H1 (cell line): ENCODE measurements around the gene SBNO2. TPM values are rescaled to one million over a fixed set of nuclear protein-coding genes. Genes with fewer than 3 reads are reported as not detected.

Experiments used
- ASH2L ChIP-seq: fragments of 200-600, 300-600 bp; sonication (generic); IDR thresholded peaks from one replicate; pipeline ENCODE4 v1.7.1; 2017; ENCODE audit warnings: low read length
- PHF8 ChIP-seq: fragments of 200-600 bp; sonication (generic); conservative IDR thresholded peaks from 2 replicates; pipeline ENCODE4 v1.7.1; 2012; ENCODE audit warnings: low read depth, mild to moderate bottlenecking, inconsistent platforms, low read length, moderate library complexity
- SIN3A ChIP-seq, 2 experiments: IDR thresholded peaks in 1 of 2; conservative IDR thresholded peaks in 1 of 2; 2 replicates each; pipeline ENCODE4 v1.6.1; 2011 to 2012; ENCODE audit warnings: low read length in 2 of 2, improper control_type of control experiment in 1 of 2, low read depth in 1 of 2, mild to moderate bottlenecking in 1 of 2
- SP2 ChIP-seq: IDR thresholded peaks from 2 replicates; pipeline ENCODE4 v1.6.1; 2012; ENCODE audit warnings: mild to moderate bottlenecking, low read length, inconsistent platforms
- TBP ChIP-seq: IDR thresholded peaks from 2 replicates; pipeline ENCODE4 v1.6.1; 2011; ENCODE audit warnings: low read depth, low read length, improper control_type of control experiment
- polyA plus RNA-seq, 7 experiments: library from polyadenylated mRNA; depleted of rRNA in 3 of 7; stranded (reverse) in 5 of 7; unstranded in 2 of 7; fragments of >200 nt in 5 of 7; fragments of 200-250 nt in 2 of 7; gene quantifications; 1 replicate in 5 of 7; 2 replicates in 1 of 7; 4 replicates in 1 of 7; pipeline versions ENCODE4 v1.2.1 to v1.2.3, GENCODE V29; 2011 to 2013; ENCODE audit warnings: missing spikeins in 2 of 7, mixed read lengths in 2 of 7
- total RNA-seq: library from RNA; stranded (reverse); fragmentation: NEBNext Ultra II Directional; extraction: Animal tissue kit (Norgen Biotek cat#: 25700); gene quantifications from 2 replicates; pipeline ENCODE4 v1.2.1, GENCODE V29; 2021

The SBNO2 gene
- total and polyA plus RNA-seq, 2 of the 8 experiments (the other 6 are each of a cell fraction or from before 2014, with no cell fraction given) = 12.2 to 31.4 TPM

GRCh38 chr19:1070931-1071791 is 102.9 kb downstream of the SBNO2 start (continued):
- TF ChIP-seq SP2 (no peak), TBP (no peak), ASH2L (peak; percentile 53), PHF8 (peak; percentile 82), SIN3A (conservative IDR thresholded peaks at IDR 0.05 in 1 of 2, IDR thresholded peaks at IDR 0.05 in 1 of 2; ENCODE audit: low read depth in 1 of 2, low read length in 2 of 2) (peak in 1 of 2 experiments; percentile 83; a peak in 2 of 4 replicates)
